Loucy (cell line): ENCODE measurements around the gene TENM4.

Experiments
- H2AFZ ChIP-seq: fragments of 200-600 bp; sonication (generic); 2 replicates; pipeline ENCODE4 v1.6.0; 2016; ENCODE audit warnings: antibody characterized with exemption, mild to moderate bottlenecking, low read length, moderate library complexity
- H3F3A ChIP-seq: fragments of 200-600 bp; 2 replicates; pipeline ENCODE4 v1.6.0; 2016; ENCODE audit warnings: antibody characterized with exemption, low read depth, mild to moderate bottlenecking
- H3K27me3 ChIP-seq: fragments of 200-600 bp; sonication (generic); 2 replicates; pipeline ENCODE4 v1.6.1; 2014; ENCODE audit warnings: low read length, mild to moderate bottlenecking; ENCODE audit not compliant: insufficient read depth, poor library complexity, severe bottlenecking
- H3K36me3 ChIP-seq: fragments of 200-600 bp; sonication (generic); 2 replicates; pipeline ENCODE4 v1.6.1; 2016; ENCODE audit warnings: low read length; ENCODE audit not compliant: insufficient read depth
- H3K4me1 ChIP-seq: fragments of 200-600 bp; sonication (generic); 2 replicates; pipeline ENCODE4 v1.5.1; 2014; ENCODE audit warnings: low read length, mild to moderate bottlenecking; ENCODE audit not compliant: insufficient read depth, poor library complexity, severe bottlenecking
- H3K4me2 ChIP-seq: fragments of 200-600 bp; sonication (generic); 2 replicates; pipeline ENCODE4 v1.6.0; 2014; ENCODE audit warnings: antibody characterized with exemption, low read length, low read depth, mild to moderate bottlenecking; ENCODE audit not compliant: poor library complexity, severe bottlenecking
- H3K4me3 ChIP-seq: fragments of 200-600 bp; sonication (generic); 2 replicates; pipeline ENCODE4 v1.5.1; 2014; ENCODE audit warnings: low read length, mild to moderate bottlenecking, mixed read lengths; ENCODE audit not compliant: poor library complexity, severe bottlenecking
- H3K79me2 ChIP-seq: fragments of 200-600 bp; sonication (generic); 2 replicates; pipeline ENCODE4 v1.6.1; 2014; ENCODE audit warnings: low read length; ENCODE audit not compliant: insufficient read depth
- H3K9ac ChIP-seq: fragments of 200-600 bp; sonication (generic); 2 replicates; pipeline ENCODE4 v1.6.0; 2014; ENCODE audit warnings: mild to moderate bottlenecking, low read depth, low read length, moderate library complexity; ENCODE audit not compliant: poor library complexity, severe bottlenecking
- H3K9me2 ChIP-seq: fragments of 200-600 bp; sonication (generic); replicated peaks from 2 replicates; pipeline ENCODE4 v1.6.1; 2016; ENCODE audit warnings: low read depth, low read length, mixed read lengths
- H3K9me3 ChIP-seq: fragments of 200-600 bp; sonication (generic); 2 replicates; pipeline ENCODE4 v1.6.1; 2014; ENCODE audit warnings: mild to moderate bottlenecking, antibody characterized with exemption, low read length, low read depth; ENCODE audit not compliant: insufficient read depth
- H4K20me1 ChIP-seq: fragments of 200-600 bp; sonication (generic); 2 replicates; pipeline ENCODE4 v1.6.0; 2014; ENCODE audit warnings: antibody characterized with exemption, low read length, mild to moderate bottlenecking; ENCODE audit not compliant: insufficient read depth, poor library complexity, severe bottlenecking
- CTCF ChIP-seq: fragments of 200-600 bp; sonication (generic); conservative IDR thresholded peaks from 2 replicates; pipeline ENCODE4 v1.5.1; 2014; ENCODE audit warnings: mild to moderate bottlenecking, antibody characterized with exemption, low read length
- EZH2phosphoT487 ChIP-seq: fragments of 200-600 bp; IDR thresholded peaks from 2 replicates; pipeline ENCODE4 v1.6.1; 2018; ENCODE audit warnings: antibody characterized with exemption, mild to moderate bottlenecking, moderate library complexity, borderline replicate concordance

The TENM4 gene

GRCh38 chr11:78916759-78917158 is 524.1 kb downstream of the TENM4 start:
- Histone ChIP-seq H3K4me3 (no peak overlapping the region), H2AFZ (no peak overlapping the region)

GRCh38 chr11:78914503-78914902 is 526.3 kb downstream of the TENM4 start:
- TF ChIP-seq EZH2phosphoT487: no peak
- TF ChIP-seq CTCF: no peak
- Histone ChIP-seq H3K9me2 (no peaks in the 10 kb centered on the region), H3K4me3 (no peak overlapping the region), H3K9ac (no peak overlapping the region), H3K27me3 (no peaks in the 10 kb centered on the region), H3K4me1 (no peaks in the 10 kb centered on the region), H3K79me2 (no peaks in the 10 kb centered on the region), H3F3A (no peaks in the 10 kb centered on the region), H3K9me3 (no peaks in the 10 kb centered on the region), H2AFZ (no peak overlapping the region), H3K36me3 (no peaks in the 10 kb centered on the region), H3K4me2 (no peak overlapping the region), H4K20me1 (no peaks in the 10 kb centered on the region)

More at GRCh38 chr11:78916759-78917158, 524.1 kb downstream of the TENM4 start:
- Histone ChIP-seq H3K4me1 (no peaks in the 10 kb centered on the region), H3K9me2 (no peaks in the 10 kb centered on the region), H3K36me3 (no peaks in the 10 kb centered on the region), H3K9me3 (no peaks in the 10 kb centered on the region), H3F3A (no peaks in the 10 kb centered on the region), H3K27me3 (no peaks in the 10 kb centered on the region), H3K4me2 (no peak overlapping the region), H3K79me2 (no peaks in the 10 kb centered on the region), H3K9ac (no peak overlapping the region), H4K20me1 (no peaks in the 10 kb centered on the region)
- no peak for TF ChIP-seq CTCF
- no peak for TF ChIP-seq EZH2phosphoT487

- H3K4me3 ChIP-seq: no peak overlapping the region
- TF ChIP-seq EZH2phosphoT487 (no peak), CTCF (no peak)
- H4K20me1 ChIP-seq: no peaks in the 10 kb centered on the region
- H3K79me2 ChIP-seq: no peaks in the 10 kb centered on the region
- no peaks in the 10 kb centered on the region for H3K9me2 ChIP-seq
- no peaks in the 10 kb centered on the region for H3K9me3 ChIP-seq
- no peak overlapping the region for H3K4me2 ChIP-seq
- H2AFZ ChIP-seq: no peak overlapping the region
- H3K27me3 ChIP-seq: no peaks in the 10 kb centered on the region
- no peaks in the 10 kb centered on the region for H3F3A ChIP-seq
- H3K36me3 ChIP-seq: no peaks in the 10 kb centered on the region
- no peak overlapping the region for H3K9ac ChIP-seq
- H3K4me1 ChIP-seq: no peaks in the 10 kb centered on the region
Measured at GRCh38 chr11:78912778-78913177, 528.1 kb downstream of the TENM4 start.
